IPS-20b (cell line): ENCODE measurements around the gene PHC2.

Source experiments
- H3K27ac ChIP-seq: one replicate; pipeline ENCODE4 v1.5.1; 2013; ENCODE audit warnings: low read length
- H3K27me3 ChIP-seq: 2 replicates; pipeline ENCODE4 v1.6.1; 2013; ENCODE audit warnings: mild to moderate bottlenecking, low read length, inconsistent platforms; ENCODE audit not compliant: insufficient read depth
- H3K36me3 ChIP-seq: 2 replicates; pipeline ENCODE4 v1.6.1; 2013; ENCODE audit warnings: low read depth, mild to moderate bottlenecking, inconsistent platforms, low read length, moderate library complexity; ENCODE audit not compliant: insufficient read depth
- H3K4me1 ChIP-seq: 2 replicates; pipeline ENCODE4 v1.6.1; 2013; ENCODE audit warnings: mild to moderate bottlenecking, control low read depth, inconsistent platforms, low read length, moderate library complexity; ENCODE audit not compliant: insufficient read depth
- H3K4me3 ChIP-seq: 2 replicates; pipeline ENCODE4 v1.5.1; 2013; ENCODE audit warnings: mild to moderate bottlenecking, low read length, inconsistent platforms
- H3K9ac ChIP-seq: 2 replicates; pipeline ENCODE4 v1.6.1; 2013; ENCODE audit warnings: low read depth, mild to moderate bottlenecking, inconsistent platforms, low read length, moderate library complexity
- H3K9me3 ChIP-seq: 2 replicates; pipeline ENCODE4 v1.6.1; 2013; ENCODE audit warnings: mild to moderate bottlenecking, low read depth, low read length, inconsistent platforms; ENCODE audit not compliant: insufficient read depth

PHC2 gene

DNA sequence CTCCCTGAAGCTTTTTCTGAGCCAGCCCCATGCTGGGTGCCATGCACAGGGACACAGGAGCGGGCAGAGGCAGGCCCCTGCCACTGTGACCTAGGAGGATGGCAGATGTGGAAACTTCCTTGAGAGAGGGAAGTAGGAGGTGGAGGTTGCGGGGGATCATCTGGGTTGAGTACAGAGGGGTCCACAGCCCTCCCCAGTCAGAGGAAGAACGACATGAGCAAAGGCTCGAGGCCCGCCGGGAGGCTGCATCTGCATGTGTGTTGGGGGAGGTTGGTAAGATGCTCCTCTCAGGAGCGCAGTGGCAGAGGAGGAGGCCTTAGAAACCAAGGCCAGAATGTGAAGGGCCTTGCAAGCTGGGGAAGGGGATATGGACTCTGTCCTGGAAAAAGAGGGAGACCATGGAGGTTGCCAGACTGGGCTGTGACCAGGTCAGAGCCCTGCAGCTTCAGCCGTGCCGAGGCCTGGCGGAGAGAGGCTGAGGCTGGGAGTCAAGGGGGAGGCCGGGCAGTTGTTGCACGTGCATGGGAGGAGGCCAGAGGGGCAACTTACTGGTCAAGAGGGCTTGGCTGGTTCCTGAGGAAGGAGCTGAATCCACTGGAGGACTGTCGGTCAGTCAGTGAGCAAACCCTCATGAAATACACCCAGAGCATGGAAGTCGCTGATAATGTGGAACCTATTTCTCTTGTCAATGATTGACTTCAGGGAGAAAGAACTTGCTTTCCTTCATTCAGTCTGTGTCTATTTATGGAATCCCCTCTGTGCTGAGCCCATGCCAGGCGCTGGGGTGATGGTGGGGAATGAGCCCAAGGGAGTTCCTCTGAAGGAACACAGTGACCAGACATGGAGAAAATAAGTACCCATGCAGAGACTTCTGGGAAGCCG is 141.7 kb downstream of the PHC2 start:
- H3K9me3 ChIP-seq = no peaks in the 10 kb centered on the region
- H3K4me1 ChIP-seq = no peaks in the 10 kb centered on the region
- H3K27ac ChIP-seq = no peak overlapping the region
- peaks cover 33% of the 10 kb centered on the region for H3K36me3 ChIP-seq
- no peak overlapping the region for H3K9ac ChIP-seq
- H3K27me3 ChIP-seq = no peaks in the 10 kb centered on the region
- H3K4me3 ChIP-seq = no peak overlapping the region

- H3K36me3 ChIP-seq = peaks cover 43% of the 10 kb centered on the region
- no peak overlapping the region for H3K9ac ChIP-seq
- no peak overlapping the region for H3K27ac ChIP-seq
- no peak overlapping the region for H3K4me3 ChIP-seq
- H3K4me1 ChIP-seq = no peaks in the 10 kb centered on the region
- no peaks in the 10 kb centered on the region for H3K9me3 ChIP-seq
- no peaks in the 10 kb centered on the region for H3K27me3 ChIP-seq
Measured at GRCh38 chr1:33287317-33287716, 143.6 kb downstream of the PHC2 start.

DNA sequence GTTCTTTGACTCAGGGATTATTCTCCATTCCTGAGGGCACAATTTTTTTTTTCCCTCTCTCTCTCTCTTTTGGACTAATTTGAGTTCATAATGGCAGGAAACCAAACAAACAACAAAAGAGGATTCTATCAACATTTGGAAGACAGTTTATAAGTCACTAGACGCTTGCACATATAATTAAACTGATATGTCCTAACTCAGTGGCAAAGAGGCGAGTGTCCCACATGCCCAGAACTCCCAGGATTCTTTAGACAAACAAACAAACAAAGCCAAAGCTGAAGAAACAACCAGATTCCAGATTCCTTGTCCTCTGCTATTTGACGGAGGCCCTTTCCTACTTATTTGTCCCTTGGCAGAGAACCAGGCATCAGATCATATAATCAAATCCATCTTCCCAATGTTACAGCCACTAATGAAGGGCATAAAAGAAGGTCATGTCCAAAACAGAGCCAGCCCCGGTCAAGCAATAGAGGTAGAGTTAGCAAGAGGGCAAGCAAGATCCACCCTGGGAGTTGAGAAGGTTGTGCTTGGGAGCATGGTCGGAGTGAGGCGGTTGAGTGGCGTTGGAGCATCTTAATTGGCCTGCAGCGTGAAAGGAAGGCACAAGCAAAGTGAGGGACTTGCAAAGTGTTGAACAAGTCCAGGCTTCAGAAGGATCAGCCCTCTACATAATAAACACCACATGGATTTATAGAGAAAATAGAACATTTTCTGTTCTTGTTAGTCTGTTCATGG is 144.3 kb downstream of the PHC2 start:
- no peak overlapping the region for H3K27ac ChIP-seq

DNA sequence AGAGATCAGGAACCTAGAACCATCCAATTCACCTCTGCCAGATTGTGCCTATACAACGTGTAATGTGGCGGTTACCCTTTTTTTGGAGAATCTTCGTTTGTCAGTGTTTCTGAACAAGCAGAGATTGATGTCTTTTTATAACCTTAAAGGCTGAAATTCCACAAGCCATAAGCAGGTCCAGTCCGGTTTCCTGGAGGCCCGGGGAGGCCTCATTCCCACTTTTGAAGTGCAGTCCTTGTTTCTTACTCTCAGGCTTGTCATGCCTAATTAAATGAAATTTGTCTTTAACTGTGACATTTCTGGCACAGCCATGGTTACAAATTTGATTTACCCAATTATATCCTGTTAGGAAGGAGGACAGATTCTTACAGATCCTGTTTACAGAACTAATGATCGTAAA is 146.8 kb downstream of the PHC2 start:
- no peaks in the 10 kb centered on the region for H3K4me1 ChIP-seq
- H3K27me3 ChIP-seq = no peaks in the 10 kb centered on the region
- peaks cover 57% of the 10 kb centered on the region for H3K36me3 ChIP-seq
- H3K4me3 ChIP-seq = no peak overlapping the region
- H3K9me3 ChIP-seq = no peaks in the 10 kb centered on the region
- no peak overlapping the region for H3K9ac ChIP-seq
- no peak overlapping the region for H3K27ac ChIP-seq

More for the DNA sequence above, 144.3 kb downstream of the PHC2 start:
- Histone ChIP-seq H3K36me3 (peaks cover 50% of the 10 kb centered on the region), H3K4me1 (no peaks in the 10 kb centered on the region), H3K27me3 (no peaks in the 10 kb centered on the region), H3K9ac (no peak overlapping the region), H3K9me3 (no peaks in the 10 kb centered on the region), H3K4me3 (no peak overlapping the region)

DNA sequence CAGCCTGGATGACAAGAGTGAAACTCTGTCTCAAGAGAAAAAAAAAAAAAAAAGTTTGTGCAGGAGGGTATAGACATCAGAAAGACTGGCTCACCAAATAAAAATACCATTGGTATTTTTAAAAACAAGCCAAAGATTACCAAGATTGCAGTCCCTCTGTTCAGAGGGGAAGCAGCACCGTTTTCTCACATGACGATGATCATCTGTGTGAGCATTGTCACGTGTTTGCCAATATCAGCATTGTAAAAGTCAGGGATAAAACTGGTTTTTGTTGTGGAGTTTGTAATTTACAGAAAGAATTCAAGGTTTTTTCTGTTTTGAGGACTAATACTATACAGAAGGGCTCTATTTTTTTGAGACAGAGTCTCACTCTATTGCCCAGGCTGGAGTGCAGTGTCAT is 148.1 kb downstream of the PHC2 start:
- H3K4me1 ChIP-seq = no peaks in the 10 kb centered on the region
- H3K9me3 ChIP-seq = no peaks in the 10 kb centered on the region
- H3K27ac ChIP-seq = no peak overlapping the region
- no peaks in the 10 kb centered on the region for H3K27me3 ChIP-seq
- no peak overlapping the region for H3K4me3 ChIP-seq
- H3K9ac ChIP-seq = no peak overlapping the region
- peaks cover 66% of the 10 kb centered on the region for H3K36me3 ChIP-seq

GRCh38 chr1:33281554-33282303 is 149.2 kb downstream of the PHC2 start:
- H3K4me3 ChIP-seq = no peak overlapping the region
- H3K9me3 ChIP-seq = no peaks in the 10 kb centered on the region
- no peak overlapping the region for H3K9ac ChIP-seq
- H3K27me3 ChIP-seq = no peaks in the 10 kb centered on the region
- no peak overlapping the region for H3K27ac ChIP-seq
- H3K36me3 ChIP-seq = peaks cover 72% of the 10 kb centered on the region
- no peaks in the 10 kb centered on the region for H3K4me1 ChIP-seq

DNA sequence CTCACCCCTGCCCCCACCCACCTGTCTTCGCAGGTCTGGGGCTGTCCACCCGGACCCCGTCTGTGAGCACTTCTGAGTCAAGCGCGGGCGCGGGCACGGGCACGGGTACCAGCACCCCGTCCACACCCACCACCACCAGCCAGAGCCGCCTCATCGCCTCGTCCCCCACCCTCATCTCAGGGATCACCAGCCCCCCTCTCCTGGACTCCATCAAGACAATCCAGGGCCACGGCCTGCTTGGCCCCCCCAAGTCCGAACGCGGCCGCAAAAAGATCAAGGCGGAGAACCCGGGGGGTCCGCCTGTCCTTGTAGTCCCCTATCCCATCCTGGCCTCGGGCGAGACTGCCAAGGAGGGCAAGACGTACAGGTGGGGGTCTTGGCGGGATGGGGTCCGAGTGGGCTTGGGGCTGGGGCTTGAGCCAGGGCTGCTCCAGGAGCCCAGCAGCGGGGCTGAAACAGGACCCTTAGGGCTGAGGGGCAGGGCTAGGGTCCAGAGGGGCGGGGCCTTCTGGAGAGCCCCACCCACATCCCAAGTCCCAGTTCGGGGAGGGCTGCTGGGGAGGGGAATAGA is 150.7 kb downstream of the PHC2 start:
- H3K27ac ChIP-seq = no peak overlapping the region
- no peaks in the 10 kb centered on the region for H3K4me1 ChIP-seq
- no peak overlapping the region for H3K9ac ChIP-seq
- no peak overlapping the region for H3K4me3 ChIP-seq
- no peaks in the 10 kb centered on the region for H3K9me3 ChIP-seq
- H3K27me3 ChIP-seq = no peaks in the 10 kb centered on the region
- H3K36me3 ChIP-seq = peaks cover 67% of the 10 kb centered on the region

GRCh38 chr1:33277488-33278084 is 153.3 kb downstream of the PHC2 start:
- no peak overlapping the region for H3K9ac ChIP-seq
- H3K27ac ChIP-seq = no peak overlapping the region
- no peaks in the 10 kb centered on the region for H3K27me3 ChIP-seq
- no peak overlapping the region for H3K4me3 ChIP-seq
- H3K36me3 ChIP-seq = peaks cover 43% of the 10 kb centered on the region
- no peaks in the 10 kb centered on the region for H3K9me3 ChIP-seq
- H3K4me1 ChIP-seq = no peaks in the 10 kb centered on the region

DNA sequence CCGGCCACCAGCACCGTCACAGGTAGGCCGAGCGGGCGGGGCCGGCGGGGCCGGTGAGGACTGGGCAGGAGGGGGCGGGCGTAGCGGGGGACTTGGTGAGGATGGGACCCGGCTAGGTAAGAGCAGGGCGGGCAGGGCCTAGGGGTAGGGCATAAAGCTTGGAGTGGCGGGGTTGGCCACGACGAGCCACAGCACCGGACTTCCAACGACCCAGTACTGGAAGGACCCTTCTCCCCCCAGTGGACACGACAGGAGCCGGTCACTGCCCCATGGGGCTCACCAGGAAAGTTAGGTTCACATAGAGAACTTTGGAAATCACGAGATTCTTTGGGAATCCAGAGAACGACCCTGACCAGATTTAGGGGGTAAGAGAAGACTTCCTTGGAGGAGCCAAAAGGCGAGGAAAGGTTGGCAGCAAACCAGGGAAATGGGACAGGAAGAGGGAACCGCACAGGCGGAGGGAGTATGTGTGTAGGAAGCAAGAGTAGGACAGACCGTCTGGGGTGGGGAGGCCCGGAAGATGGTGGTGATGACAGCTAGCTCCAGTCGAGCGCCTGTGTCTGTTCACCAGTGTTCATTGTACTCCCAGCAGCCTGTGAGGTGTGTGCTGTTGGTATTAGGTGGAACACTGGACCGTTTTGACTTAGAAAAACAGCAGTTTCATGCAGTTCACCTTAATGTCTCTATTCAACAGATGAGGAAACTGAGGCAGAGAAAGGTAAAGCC is 154.2 kb downstream of the PHC2 start:
- Histone ChIP-seq H3K9me3 (no peaks in the 10 kb centered on the region), H3K27me3 (no peaks in the 10 kb centered on the region), H3K9ac (no peak overlapping the region), H3K4me1 (no peaks in the 10 kb centered on the region), H3K27ac (no peak overlapping the region), H3K36me3 (peaks cover 37% of the 10 kb centered on the region), H3K4me3 (no peak overlapping the region)

DNA sequence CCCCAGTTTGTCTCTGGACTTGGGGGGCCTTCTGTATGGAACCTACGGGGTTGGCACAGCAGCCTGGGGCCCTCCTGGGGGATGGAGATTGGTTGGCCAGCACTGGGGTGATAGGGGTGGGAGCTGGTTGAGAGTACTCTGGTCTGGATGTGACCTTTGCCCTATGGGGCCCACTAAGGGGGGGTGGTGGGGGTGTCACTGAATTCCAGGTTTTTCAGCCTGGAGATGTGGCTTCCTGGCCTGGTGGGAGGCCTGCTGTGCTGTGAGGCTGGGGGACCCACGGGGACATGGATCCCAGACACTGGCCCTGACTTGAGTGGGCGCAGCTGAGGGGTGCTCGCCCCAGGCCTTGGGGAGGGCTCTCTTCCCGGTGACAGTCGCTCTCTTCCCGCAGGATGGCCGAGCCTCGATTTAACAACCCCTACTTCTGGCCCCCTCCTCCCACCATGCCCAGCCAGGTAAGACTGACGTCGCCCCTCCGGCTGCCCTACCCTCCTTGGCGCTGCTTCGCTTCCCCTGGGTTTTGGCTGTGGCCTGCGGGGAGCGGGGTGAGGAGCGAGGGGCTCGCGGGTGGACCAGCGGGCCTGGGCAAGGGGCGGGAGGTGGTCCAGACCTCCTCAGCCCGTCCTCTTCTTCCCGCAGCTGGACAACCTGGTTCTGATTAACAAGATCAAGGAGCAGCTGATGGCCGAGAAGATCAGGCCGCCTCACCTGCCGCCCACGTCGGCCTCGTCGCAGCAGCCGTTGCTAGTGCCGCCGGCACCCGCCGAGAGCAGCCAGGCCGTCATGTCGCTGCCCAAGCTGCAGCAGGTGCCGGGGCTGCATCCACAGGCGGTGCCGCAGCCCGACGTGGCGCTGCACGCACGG is 155.0 kb downstream of the PHC2 start:
- Histone ChIP-seq H3K36me3 (peaks cover 29% of the 10 kb centered on the region), H3K4me1 (no peaks in the 10 kb centered on the region), H3K27me3 (no peaks in the 10 kb centered on the region), H3K9ac (no peak overlapping the region), H3K4me3 (no peak overlapping the region), H3K9me3 (no peaks in the 10 kb centered on the region), H3K27ac (no peak overlapping the region)
